HUES64 (cell line): ENCODE measurements around the gene TTI1.

Experiments used
- H3K27ac ChIP-seq: 2 replicates; pipeline ENCODE4 v1.7.0; 2013; ENCODE audit warnings: low read depth, low read length, inconsistent platforms
- H3K27me3 ChIP-seq: 2 replicates; pipeline ENCODE4 v1.6.1; 2013; ENCODE audit warnings: mild to moderate bottlenecking, low read length; ENCODE audit not compliant: insufficient read depth
- H3K36me3 ChIP-seq: 2 replicates; pipeline ENCODE4 v1.6.1; 2013; ENCODE audit warnings: mild to moderate bottlenecking, low read length; ENCODE audit not compliant: insufficient read depth
- H3K4me1 ChIP-seq: 2 replicates; pipeline ENCODE4 v1.6.1; 2013; ENCODE audit warnings: mild to moderate bottlenecking, low read length, moderate library complexity; ENCODE audit not compliant: insufficient read depth
- H3K4me3 ChIP-seq: 2 replicates; pipeline ENCODE4 v1.5.1; 2013; ENCODE audit warnings: mild to moderate bottlenecking, low read length, moderate library complexity
- H3K9ac ChIP-seq: 2 replicates; pipeline ENCODE4 v1.6.1; 2013; ENCODE audit warnings: mild to moderate bottlenecking, low read depth, low read length
- H3K9me3 ChIP-seq: 2 replicates; pipeline ENCODE4 v1.6.1; 2013; ENCODE audit warnings: low read depth, low read length; ENCODE audit not compliant: insufficient read depth
- WGBS: fragments of 150-250, 120-280 bp; methylation state at CpG from one replicate; pipeline ENCODE4 v1.1.7; 2013; ENCODE audit warnings: missing lambda C conversion rate; 5-methylcytosine and 5-hydroxymethylcytosine counted together

TTI1 gene

GRCh38 chr20:37956107-37956585, 77.1 kb downstream of the TTI1 start:
- H3K4me1 ChIP-seq, result peaks cover 7% of the 10 kb centered on the region; the same call in 1 of the 2 replicates
- H3K9me3 ChIP-seq, result no peaks in the 10 kb centered on the region
- no peaks in the 10 kb centered on the region for H3K36me3 ChIP-seq
- H3K27ac ChIP-seq, result no peak overlapping the region
- no peaks in the 10 kb centered on the region for H3K27me3 ChIP-seq
- WGBS, result 89% methylated on average over 3 of the region's 3 CpGs
- no peak overlapping the region for H3K4me3 ChIP-seq
- H3K9ac ChIP-seq, result no peak overlapping the region

- Histone ChIP-seq H3K9me3 (no peaks in the 10 kb centered on the region), H3K27ac (no peak overlapping the region), H3K36me3 (no peaks in the 10 kb centered on the region), H3K9ac (no peak overlapping the region), H3K4me3 (no peak overlapping the region), H3K4me1 (peaks cover 7% of the 10 kb centered on the region; the same call in 1 of the 2 replicates), H3K27me3 (no peaks in the 10 kb centered on the region)
- WGBS, result 93% methylated on average over 7 of the region's 7 CpGs
These were observed 77.7 kb downstream of the TTI1 start for GRCh38 chr20:37955511-37955910.

DNA sequence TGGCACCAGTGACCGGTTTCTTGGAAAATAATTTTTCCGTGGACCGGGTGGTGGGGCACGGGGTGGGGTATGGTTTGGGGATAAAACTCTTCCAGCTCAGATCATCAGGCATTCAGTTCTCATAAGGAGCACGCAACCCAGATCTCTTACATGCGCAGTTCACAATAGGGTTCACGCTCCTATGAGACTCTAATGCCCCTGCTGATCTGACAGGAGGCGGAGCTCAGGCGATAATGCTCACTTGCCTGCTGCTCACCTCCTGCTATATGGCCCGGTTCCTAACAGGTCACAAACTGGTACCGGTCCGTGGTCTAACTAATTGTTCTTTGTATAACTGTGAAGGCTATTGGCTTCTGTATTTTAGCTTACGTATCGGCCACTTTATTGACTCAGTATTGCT, 78.6 kb downstream of the TTI1 start:
- 83% methylated on average over 12 of the region's 14 CpGs for WGBS
- peaks cover 7% of the 10 kb centered on the region; the same call in 1 of the 2 replicates for H3K4me1 ChIP-seq

DNA sequence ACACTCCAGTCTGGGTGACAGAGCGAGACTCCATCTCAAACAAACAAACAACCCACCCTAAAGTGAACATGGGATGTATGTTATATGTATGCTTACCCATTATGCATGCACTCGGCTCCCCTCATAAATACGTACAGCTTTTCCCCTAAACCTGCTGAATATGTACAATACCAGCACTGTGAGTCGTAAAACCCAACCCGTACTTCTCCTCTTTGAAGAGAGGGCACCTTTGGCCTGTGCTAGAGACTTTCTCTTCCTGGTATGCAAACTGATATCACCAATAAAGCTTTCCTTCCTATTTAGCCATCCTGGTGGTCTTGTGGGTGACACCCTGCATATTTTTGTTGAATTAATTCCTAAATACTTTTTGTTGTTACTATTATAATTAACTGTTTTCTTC, 79.1 kb downstream of the TTI1 start:
- WGBS, result 93% methylated on average over 4 of the region's 5 CpGs
- H3K9me3 ChIP-seq, result no peaks in the 10 kb centered on the region
- H3K27ac ChIP-seq, result no peak overlapping the region

More for the DNA sequence above, 78.6 kb downstream of the TTI1 start:
- no peaks in the 10 kb centered on the region for H3K27me3 ChIP-seq
- no peak overlapping the region for H3K27ac ChIP-seq
- no peaks in the 10 kb centered on the region for H3K36me3 ChIP-seq
- no peak overlapping the region for H3K4me3 ChIP-seq
- H3K9me3 ChIP-seq, result no peaks in the 10 kb centered on the region
- no peak overlapping the region for H3K9ac ChIP-seq

GRCh38 chr20:37948956-37949355, 84.3 kb downstream of the TTI1 start:
- no peak overlapping the region for H3K9ac ChIP-seq
- H3K27ac ChIP-seq, result no peak overlapping the region
- H3K4me1 ChIP-seq, result no peaks in the 10 kb centered on the region
- 94% methylated on average over 11 of the region's 11 CpGs for WGBS
- H3K36me3 ChIP-seq, result no peaks in the 10 kb centered on the region
- no peaks in the 10 kb centered on the region for H3K9me3 ChIP-seq
- no peaks in the 10 kb centered on the region for H3K27me3 ChIP-seq
- H3K4me3 ChIP-seq, result no peak overlapping the region

More for the DNA sequence above, 79.1 kb downstream of the TTI1 start:
- Histone ChIP-seq H3K27me3 (no peaks in the 10 kb centered on the region), H3K9ac (no peak overlapping the region), H3K36me3 (no peaks in the 10 kb centered on the region), H3K4me1 (peaks cover 6% of the 10 kb centered on the region; the same call in 1 of the 2 replicates), H3K4me3 (no peak overlapping the region)

- Histone ChIP-seq H3K27ac (no peak overlapping the region), H3K36me3 (no peaks in the 10 kb centered on the region), H3K4me1 (no peaks in the 10 kb centered on the region), H3K4me3 (no peak overlapping the region), H3K27me3 (no peaks in the 10 kb centered on the region), H3K9ac (no peak overlapping the region), H3K9me3 (no peaks in the 10 kb centered on the region)
- 90% methylated on average over 6 of the region's 6 CpGs for WGBS
These were observed 85.3 kb downstream of the TTI1 start for GRCh38 chr20:37947943-37948342.

DNA sequence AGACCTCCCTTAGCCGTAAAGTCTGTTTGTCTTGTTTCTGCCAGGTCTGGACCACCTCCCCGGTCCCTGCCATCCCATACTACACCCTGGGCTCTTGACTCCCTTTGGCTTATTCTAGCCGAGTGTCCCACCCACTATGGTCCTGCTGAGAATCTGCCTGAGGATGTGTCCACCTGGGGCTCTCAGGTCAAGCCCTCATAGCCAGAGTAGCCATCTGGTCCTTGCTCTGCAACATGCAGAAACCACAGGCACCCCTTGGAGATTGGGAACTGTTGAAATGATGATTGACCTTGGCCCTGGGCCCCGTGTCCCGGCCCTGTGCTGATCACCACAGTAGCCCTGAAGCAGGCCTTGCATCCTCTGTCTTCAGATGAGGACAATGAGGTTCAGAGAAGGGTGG, 86.3 kb downstream of the TTI1 start:
- Histone ChIP-seq H3K9ac (no peak overlapping the region), H3K4me1 (no peaks in the 10 kb centered on the region), H3K27ac (no peak overlapping the region), H3K27me3 (no peaks in the 10 kb centered on the region), H3K36me3 (no peaks in the 10 kb centered on the region), H3K9me3 (no peaks in the 10 kb centered on the region), H3K4me3 (no peak overlapping the region)
- WGBS, result 91% methylated on average over 5 of the region's 5 CpGs

DNA sequence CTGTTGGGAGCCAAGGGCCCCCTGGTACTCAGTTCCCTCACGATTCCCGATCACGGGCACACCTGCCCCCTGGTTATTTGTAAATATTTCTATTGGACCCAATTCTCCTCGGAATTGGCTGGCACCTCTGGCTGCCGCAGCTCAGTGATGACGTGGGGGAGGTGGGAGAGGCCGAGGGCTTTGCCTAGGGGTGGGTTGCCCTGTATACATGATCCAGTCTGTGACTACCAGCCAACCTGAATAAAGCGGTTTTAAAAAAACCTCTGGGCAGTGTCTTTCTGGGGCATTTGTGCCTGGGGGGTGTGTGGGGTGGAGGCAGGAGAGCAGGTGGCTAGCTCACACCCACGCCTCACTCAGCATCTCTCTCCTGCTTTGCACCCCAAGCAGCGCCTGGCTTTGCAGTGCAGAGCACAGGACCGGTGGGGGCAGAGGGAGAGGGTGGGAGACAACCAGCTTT, 88.1 kb downstream of the TTI1 start:
- Histone ChIP-seq H3K27me3 (no peaks in the 10 kb centered on the region), H3K27ac (no peak overlapping the region), H3K4me3 (no peak overlapping the region), H3K4me1 (no peaks in the 10 kb centered on the region), H3K9ac (no peak overlapping the region), H3K36me3 (no peaks in the 10 kb centered on the region), H3K9me3 (no peaks in the 10 kb centered on the region)
- 90% methylated on average over 9 of the region's 11 CpGs for WGBS

GRCh38 chr20:37944456-37944981, 88.7 kb downstream of the TTI1 start:
- 87% methylated on average over 11 of the region's 11 CpGs for WGBS

GRCh38 chr20:37943501-37944455, 89.5 kb downstream of the TTI1 start:
- no peaks in the 10 kb centered on the region for H3K4me1 ChIP-seq
- no peaks in the 10 kb centered on the region for H3K9me3 ChIP-seq
- no peak overlapping the region for H3K4me3 ChIP-seq
- no peaks in the 10 kb centered on the region for H3K36me3 ChIP-seq
- no peak overlapping the region for H3K9ac ChIP-seq
- WGBS, result 90% methylated on average over 45 of the region's 47 CpGs
- H3K27me3 ChIP-seq, result no peaks in the 10 kb centered on the region
- no peak overlapping the region for H3K27ac ChIP-seq

More at GRCh38 chr20:37944456-37944981, 88.7 kb downstream of the TTI1 start:
- no peaks in the 10 kb centered on the region for H3K9me3 ChIP-seq
- no peak overlapping the region for H3K4me3 ChIP-seq
- H3K27ac ChIP-seq, result no peak overlapping the region
- no peaks in the 10 kb centered on the region for H3K4me1 ChIP-seq
- H3K27me3 ChIP-seq, result no peaks in the 10 kb centered on the region
- H3K36me3 ChIP-seq, result no peaks in the 10 kb centered on the region
- no peak overlapping the region for H3K9ac ChIP-seq

DNA sequence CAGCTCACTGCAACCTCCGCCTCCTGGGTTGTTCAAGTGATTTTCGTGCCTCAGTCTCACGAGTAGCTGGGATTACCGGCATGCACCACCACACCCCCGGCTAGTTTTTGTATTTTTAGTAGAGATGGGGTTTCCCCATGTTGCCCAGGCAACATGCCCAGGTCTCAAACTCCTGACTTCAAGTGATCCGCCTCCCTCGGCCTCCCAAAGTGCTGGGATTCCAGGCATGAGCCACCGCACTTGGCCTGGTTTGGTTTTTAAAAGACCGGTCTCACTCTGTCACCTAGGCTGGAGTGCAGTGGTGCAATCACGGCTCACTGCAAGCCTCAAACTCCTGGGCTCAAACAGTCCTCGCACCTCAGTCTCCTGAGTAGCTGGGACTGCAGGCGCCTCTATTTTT, 90.2 kb downstream of the TTI1 start:
- Histone ChIP-seq H3K36me3 (no peaks in the 10 kb centered on the region), H3K27ac (no peak overlapping the region), H3K9ac (no peak overlapping the region), H3K4me1 (no peaks in the 10 kb centered on the region), H3K27me3 (no peaks in the 10 kb centered on the region), H3K4me3 (no peak overlapping the region), H3K9me3 (no peaks in the 10 kb centered on the region)
- WGBS, result 80% methylated on average over 11 of the region's 12 CpGs
